Epithelial cell of esophagus (primary cell): ENCODE data around the gene TARP.

ENCODE experiments used
- DNase-seq: peaks from one replicate; pipeline ENCODE4 v3.0.0; 2010; ENCODE audit warnings: low read depth
- H3K4me3 ChIP-seq: 2 replicates; pipeline ENCODE4 v1.5.1; 2011; ENCODE audit warnings: mild to moderate bottlenecking, low read length, control low read depth
- CTCF ChIP-seq: IDR thresholded peaks from 2 replicates; pipeline ENCODE4 v1.5.1; 2011; ENCODE audit warnings: low read depth, mild to moderate bottlenecking, low read length, control low read depth, inconsistent platforms; ENCODE audit not compliant: insufficient read depth; ENCODE audit errors: missing control alignments

The TARP gene

DNA sequence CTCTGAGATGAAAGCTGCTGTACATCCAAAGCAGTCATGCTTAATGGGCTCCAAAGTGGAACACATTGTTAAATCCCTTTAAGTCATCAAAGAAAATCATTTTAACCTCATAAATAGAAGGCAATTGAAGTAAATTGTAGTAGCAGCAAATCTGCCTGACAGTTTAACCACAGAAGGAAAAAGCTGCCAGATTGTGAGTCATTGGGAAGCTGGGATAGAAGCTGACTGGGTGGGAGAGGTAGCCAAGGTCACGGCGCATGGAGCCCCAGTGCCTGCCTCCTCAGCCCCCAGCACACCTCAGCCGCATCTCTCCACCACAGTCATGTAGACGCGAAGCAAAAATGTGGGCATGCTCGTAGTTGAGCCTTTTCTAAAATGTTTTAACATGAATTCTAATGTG lies 44.0 kb downstream of the TARP start:
- DNase-seq: peak; percentile 4
- H3K4me3 ChIP-seq: no peak overlapping the region
- no peak for TF ChIP-seq CTCF

- H3K4me3 ChIP-seq: no peak overlapping the region
- TF ChIP-seq CTCF: no peak
- no peak for DNase-seq
Observed at GRCh38 chr7:38224392-38224791, 49.0 kb downstream of the TARP start.

GRCh38 chr7:38223306-38223705 lies 50.1 kb downstream of the TARP start:
- no peak for TF ChIP-seq CTCF
- no peak overlapping the region for H3K4me3 ChIP-seq
- no peak for DNase-seq

DNA sequence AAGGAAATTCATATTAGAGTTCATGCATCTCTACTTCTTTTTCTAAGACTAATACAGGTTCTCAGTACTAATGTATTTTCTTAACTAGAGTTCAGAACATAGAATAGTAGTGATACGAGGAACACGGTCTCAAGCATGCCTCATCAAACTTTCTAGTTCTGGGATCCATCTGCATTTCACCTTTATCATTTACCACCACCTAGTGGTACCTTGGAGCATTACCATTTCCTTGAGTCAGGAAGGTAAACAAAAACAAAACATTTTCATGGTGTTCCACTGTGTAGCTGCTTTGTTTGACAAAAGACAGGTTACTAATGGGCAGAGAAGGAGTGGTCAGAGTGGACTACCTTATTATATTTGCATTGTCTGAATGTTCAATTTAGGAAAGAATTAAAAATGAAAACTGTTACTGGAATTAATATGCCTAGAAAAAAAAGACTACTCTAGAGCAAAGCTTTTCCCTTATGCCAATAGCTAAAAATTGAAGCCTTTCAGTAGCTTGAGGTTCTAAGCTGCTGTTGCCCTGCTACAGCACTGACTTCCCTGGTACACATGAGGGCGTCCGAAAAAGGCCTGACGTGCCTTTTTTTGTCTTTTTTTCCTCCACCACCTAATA lies 50.8 kb downstream of the TARP start:
- TF ChIP-seq CTCF: peak; percentile 85
- no peak overlapping the region for H3K4me3 ChIP-seq
- DNase-seq: peak; percentile 69

GRCh38 chr7:38220452-38220851 lies 53.0 kb downstream of the TARP start:
- no peak for TF ChIP-seq CTCF
- no peak for DNase-seq
- H3K4me3 ChIP-seq: no peak overlapping the region

- DNase-seq: peak; percentile 58
- no peak overlapping the region for H3K4me3 ChIP-seq
- no peak for TF ChIP-seq CTCF
Observed at GRCh38 chr7:38217672-38218071, 55.8 kb downstream of the TARP start.
